ENCODE measurements around the gene CADM2. TPM values are rescaled to one million over a fixed set of nuclear protein-coding genes. Genes with fewer than 3 reads are reported as not detected.
"Not testable (repeated sequence)": the region's sequence is repeated elsewhere in the genome, so short reads cannot be mapped to it uniquely, and the experiment has no call there.

Gene CADM2
- total RNA-seq, 1 experiment from 2014 or later: 0.47 TPM

DNA sequence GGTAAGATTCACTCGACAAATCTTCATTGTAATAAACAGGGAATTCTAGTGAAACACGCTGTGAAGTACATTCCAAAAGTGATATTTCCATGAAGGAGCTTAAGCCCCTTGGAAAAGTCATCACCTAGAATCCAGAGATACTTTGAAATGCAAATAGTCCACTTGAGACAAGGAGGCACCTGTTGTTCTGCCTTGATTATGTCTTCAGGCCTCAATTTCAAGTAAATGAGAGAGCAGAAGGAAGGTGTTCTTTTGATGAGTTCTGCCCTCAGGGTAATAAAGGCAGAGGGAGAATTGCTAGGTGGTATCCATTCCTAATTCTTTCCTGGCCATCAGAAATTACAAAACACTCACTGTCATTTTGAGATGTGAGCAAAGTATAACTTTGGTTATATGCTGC is 162.1 kb downstream of the CADM2 start:
- ChIA-PET POLR2A (ENCODE audit: unreplicated experiment) (no interaction called here), CTCF (no interaction called here)
- H3K9me3 ChIP-seq (ENCODE audit: low read length): no peaks in the 10 kb centered on the region
- H3K4me2 ChIP-seq (ENCODE audit: low read length): no peak overlapping the region
- no peaks in the 10 kb centered on the region for H3K79me2 ChIP-seq (ENCODE audit: low read length)
- H3K9ac ChIP-seq (ENCODE audit: low read length): no peak overlapping the region
- H3K27ac ChIP-seq (ENCODE audit: low read length): no peak overlapping the region
- no peaks in the 10 kb centered on the region for H3K9me2 ChIP-seq (replicated peaks; ENCODE audit: low read length)
- no peaks in the 10 kb centered on the region for H3K27me3 ChIP-seq (ENCODE audit: low read length)
- H2AFZ ChIP-seq (ENCODE audit: low read length): no peak overlapping the region
- H3K4me3 ChIP-seq (ENCODE audit: low read length): no peak overlapping the region
- ATAC-seq (no peak), DNase-seq (no peak)
- H4K20me1 ChIP-seq (ENCODE audit: low read length): no peaks in the 10 kb centered on the region
- H3K4me1 ChIP-seq (ENCODE audit: insufficient read depth, low read length): no peaks in the 10 kb centered on the region
- H3K36me3 ChIP-seq (ENCODE audit: low read depth, low read length): no peaks in the 10 kb centered on the region
- TF ChIP-seq EZH2 (IDR thresholded peaks at IDR 0.05; ENCODE audit: low read length, unreplicated experiment) (no peak), CTCF (conservative IDR thresholded peaks at IDR 0.05; ENCODE audit: low read depth, low read length) (no peak), EZH2phosphoT487 (IDR thresholded peaks at IDR 0.05; ENCODE audit: borderline replicate concordance, low read length) (no peak)
- intact Hi-C loops (cut with micrococcal nuclease): no loop called here
- no peaks in the 10 kb centered on the region for H3F3A ChIP-seq (ENCODE audit: low read length, unreplicated experiment)
- no TSS peak for BruUV-seq (replicated peaks)

DNA sequence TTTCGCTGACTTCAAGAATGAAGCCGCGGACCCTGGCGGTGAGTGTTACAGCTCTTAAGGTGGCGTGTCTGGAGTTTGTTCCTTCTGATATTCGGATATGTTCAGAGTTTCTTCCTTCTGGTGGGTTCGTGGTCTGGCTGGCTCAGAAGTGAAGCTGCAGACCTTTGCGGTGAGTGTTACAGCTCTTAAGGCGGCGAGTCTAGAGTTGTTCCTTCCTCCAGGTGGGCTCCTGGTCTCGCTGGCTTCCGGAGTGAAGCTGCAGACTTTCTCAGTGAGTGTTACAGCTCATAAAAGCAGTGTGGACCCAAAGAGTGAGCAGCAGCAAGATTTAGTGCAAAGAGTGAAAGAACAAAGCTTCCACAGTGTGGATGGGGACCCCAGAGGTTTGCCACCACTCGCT is 174.1 kb downstream of the CADM2 start:
- CTCF ChIA-PET; H3F3A ChIP-seq (ENCODE audit: low read length, unreplicated experiment); H3K27ac ChIP-seq (ENCODE audit: low read length); H3K79me2 ChIP-seq (ENCODE audit: low read length); H4K20me1 ChIP-seq (ENCODE audit: low read length); DNase-seq; H3K9me2 ChIP-seq (replicated peaks; ENCODE audit: low read length); H3K4me2 ChIP-seq (ENCODE audit: low read length); intact Hi-C loops (cut with micrococcal nuclease); H3K9me3 ChIP-seq (ENCODE audit: low read length); H3K36me3 ChIP-seq (ENCODE audit: low read depth, low read length); ATAC-seq; H3K4me1 ChIP-seq (ENCODE audit: insufficient read depth, low read length); BruUV-seq (replicated peaks); H2AFZ ChIP-seq (ENCODE audit: low read length); H3K9ac ChIP-seq (ENCODE audit: low read length); H3K27me3 ChIP-seq (ENCODE audit: low read length); H3K4me3 ChIP-seq (ENCODE audit: low read length): not testable (repeated sequence)
- POLR2A ChIA-PET (ENCODE audit: unreplicated experiment): interaction anchor here (0.7 kb wide), 1 partner anchor 1095 kb away, joined by 4 read pairs; no protein-coding TSS in a partner anchor

DNA sequence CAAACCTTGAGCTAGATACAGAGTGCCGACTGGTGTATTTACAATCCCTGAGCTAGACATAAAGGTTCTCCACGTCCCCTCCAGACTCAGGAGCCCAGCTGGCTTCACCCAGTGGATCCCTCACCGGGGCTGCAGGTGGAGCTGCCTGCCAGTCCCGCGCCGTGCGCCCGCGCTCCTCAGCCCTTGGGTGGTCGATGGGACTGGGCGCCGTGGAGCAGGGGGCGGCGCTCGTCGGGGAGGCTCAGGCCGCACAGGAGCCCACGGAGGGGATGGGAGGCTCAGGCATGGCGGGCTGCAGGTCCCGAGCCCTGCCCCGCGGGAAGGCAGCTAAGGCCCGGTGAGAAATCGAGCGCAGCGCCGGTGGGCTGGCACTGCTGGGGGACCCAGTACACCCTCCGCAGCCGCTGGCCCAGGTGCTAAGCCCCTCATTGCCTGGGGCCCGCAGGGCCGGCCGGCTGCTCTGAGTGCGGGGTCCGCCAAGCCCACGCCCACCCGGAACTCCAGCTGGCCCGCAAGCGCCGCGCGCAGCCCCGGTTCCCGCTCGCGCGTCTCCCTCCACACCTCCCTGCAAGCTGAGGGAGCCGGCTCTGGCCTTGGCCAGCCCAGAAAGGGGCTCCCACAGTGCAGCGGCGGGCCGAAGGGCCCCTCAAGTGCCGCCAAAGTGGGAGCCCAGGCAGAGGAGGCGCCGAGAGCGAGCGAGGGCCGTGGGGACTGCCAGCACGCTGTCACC is 175.1 kb downstream of the CADM2 start:
- POLR2A ChIA-PET (ENCODE audit: unreplicated experiment); H3K9me2 ChIP-seq (replicated peaks; ENCODE audit: low read length); H3K4me1 ChIP-seq (ENCODE audit: insufficient read depth, low read length); H3K79me2 ChIP-seq (ENCODE audit: low read length); ATAC-seq; BruUV-seq (replicated peaks); H3K36me3 ChIP-seq (ENCODE audit: low read depth, low read length); H3K9ac ChIP-seq (ENCODE audit: low read length); H3K27ac ChIP-seq (ENCODE audit: low read length); intact Hi-C loops (cut with micrococcal nuclease); H4K20me1 ChIP-seq (ENCODE audit: low read length); CTCF ChIA-PET; H3K9me3 ChIP-seq (ENCODE audit: low read length); DNase-seq; H3K4me2 ChIP-seq (ENCODE audit: low read length); H2AFZ ChIP-seq (ENCODE audit: low read length); H3F3A ChIP-seq (ENCODE audit: low read length, unreplicated experiment); H3K4me3 ChIP-seq (ENCODE audit: low read length); H3K27me3 ChIP-seq (ENCODE audit: low read length): not testable (repeated sequence)

GRCh38 chr3:85142626-85143025 is 183.8 kb downstream of the CADM2 start:
- Histone ChIP-seq H3F3A (ENCODE audit: low read length, unreplicated experiment) (no peaks in the 10 kb centered on the region), H3K79me2 (ENCODE audit: low read length) (no peaks in the 10 kb centered on the region), H3K9ac (ENCODE audit: low read length) (no peak overlapping the region), H3K9me3 (ENCODE audit: low read length) (no peaks in the 10 kb centered on the region), H3K4me3 (ENCODE audit: low read length) (no peak overlapping the region), H3K27ac (ENCODE audit: low read length) (no peak overlapping the region), H3K4me2 (ENCODE audit: low read length) (no peak overlapping the region), H3K36me3 (ENCODE audit: low read depth, low read length) (no peaks in the 10 kb centered on the region), H3K4me1 (ENCODE audit: insufficient read depth, low read length) (no peaks in the 10 kb centered on the region), H3K9me2 (replicated peaks; ENCODE audit: low read length) (no peaks in the 10 kb centered on the region), H3K27me3 (ENCODE audit: low read length) (no peaks in the 10 kb centered on the region), H2AFZ (ENCODE audit: low read length) (no peak overlapping the region), H4K20me1 (ENCODE audit: low read length) (no peaks in the 10 kb centered on the region)
- no peak for ATAC-seq
- CTCF ChIA-PET: no interaction called here
- no peak for DNase-seq
- BruUV-seq (replicated peaks): no TSS peak
- POLR2A ChIA-PET (ENCODE audit: unreplicated experiment): no interaction called here
- TF ChIP-seq CTCF (conservative IDR thresholded peaks at IDR 0.05; ENCODE audit: low read depth, low read length) (no peak), EZH2 (IDR thresholded peaks at IDR 0.05; ENCODE audit: low read length, unreplicated experiment) (no peak), EZH2phosphoT487 (IDR thresholded peaks at IDR 0.05; ENCODE audit: borderline replicate concordance, low read length) (no peak)
- intact Hi-C loops (cut with micrococcal nuclease): no loop called here
